ENCODE results near the gene PCGF2.

DNA sequence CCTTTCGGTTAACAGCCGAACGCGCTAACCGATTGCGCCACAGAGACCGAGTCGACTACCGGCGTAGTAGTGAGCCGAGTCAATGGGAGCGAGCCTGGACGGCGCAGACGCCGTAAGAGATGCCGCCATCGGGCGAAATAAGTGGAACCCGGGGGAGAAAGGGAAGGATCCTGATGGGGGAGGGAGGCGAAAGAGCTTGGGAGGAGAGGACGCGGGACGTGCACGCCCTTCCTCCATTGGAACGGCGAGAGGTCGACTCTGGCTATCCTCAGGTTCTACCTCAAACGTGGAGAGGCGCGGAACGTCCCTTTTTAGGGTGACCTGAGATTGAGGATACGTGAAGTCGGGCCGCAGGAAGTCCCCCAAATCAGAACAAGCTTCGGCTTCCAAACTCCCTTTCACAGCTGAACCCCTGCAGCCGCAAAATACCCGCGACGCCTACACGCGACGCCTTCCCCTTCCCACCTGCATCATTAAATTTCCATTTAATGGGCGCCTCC is 3.7 kb upstream of the PCGF2 start:
- TF ChIP-seq EZH2 (IDR thresholded peaks at IDR 0.05; ENCODE audit: borderline replicate concordance, control insufficient read depth, low read depth, low read length) (no peak), BRCA1 (IDR thresholded peaks at IDR 0.05; ENCODE audit: low read depth, low read length) (no peak), NRF1 (conservative IDR thresholded peaks at IDR 0.05; ENCODE audit: low read depth, low read length) (no peak), BMI1 (IDR thresholded peaks at IDR 0.05; ENCODE audit: borderline replicate concordance) (no peak), NBN (IDR thresholded peaks at IDR 0.05) (peak; percentile 79; the same call in 1 of the 2 replicates), ZNF274 (IDR thresholded peaks at IDR 0.05; ENCODE audit: insufficient read depth, insufficient read length) (no peak), POLR2A (IDR thresholded peaks at IDR 0.05; ENCODE audit: low read depth, low read length) (no peak), MYC (IDR thresholded peaks at IDR 0.05; ENCODE audit: insufficient read depth, insufficient read length, insufficient replicate concordance, low read length, severe bottlenecking) (peak; percentile 6)
- TF ChIP-seq, protein P1, sequence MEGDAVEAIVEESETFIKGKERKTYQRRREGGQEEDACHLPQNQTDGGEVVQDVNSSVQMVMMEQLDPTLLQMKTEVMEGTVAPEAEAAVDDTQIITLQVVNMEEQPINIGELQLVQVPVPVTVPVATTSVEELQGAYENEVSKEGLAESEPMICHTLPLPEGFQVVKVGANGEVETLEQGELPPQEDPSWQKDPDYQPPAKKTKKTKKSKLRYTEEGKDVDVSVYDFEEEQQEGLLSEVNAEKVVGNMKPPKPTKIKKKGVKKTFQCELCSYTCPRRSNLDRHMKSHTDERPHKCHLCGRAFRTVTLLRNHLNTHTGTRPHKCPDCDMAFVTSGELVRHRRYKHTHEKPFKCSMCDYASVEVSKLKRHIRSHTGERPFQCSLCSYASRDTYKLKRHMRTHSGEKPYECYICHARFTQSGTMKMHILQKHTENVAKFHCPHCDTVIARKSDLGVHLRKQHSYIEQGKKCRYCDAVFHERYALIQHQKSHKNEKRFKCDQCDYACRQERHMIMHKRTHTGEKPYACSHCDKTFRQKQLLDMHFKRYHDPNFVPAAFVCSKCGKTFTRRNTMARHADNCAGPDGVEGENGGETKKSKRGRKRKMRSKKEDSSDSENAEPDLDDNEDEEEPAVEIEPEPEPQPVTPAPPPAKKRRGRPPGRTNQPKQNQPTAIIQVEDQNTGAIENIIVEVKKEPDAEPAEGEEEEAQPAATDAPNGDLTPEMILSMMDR (IDR thresholded peaks at IDR 0.05 in 2 of 3, conservative IDR thresholded peaks at IDR 0.05 in 1 of 3; ENCODE audit: control insufficient read depth in 2 of 3, extremely low read depth in 1 of 3, insufficient read depth in 1 of 3, low read depth in 3 of 3, low read length in 3 of 3), result no peak
- TF ChIP-seq, protein P2, sequence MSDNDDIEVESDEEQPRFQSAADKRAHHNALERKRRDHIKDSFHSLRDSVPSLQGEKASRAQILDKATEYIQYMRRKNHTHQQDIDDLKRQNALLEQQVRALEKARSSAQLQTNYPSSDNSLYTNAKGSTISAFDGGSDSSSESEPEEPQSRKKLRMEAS (IDR thresholded peaks at IDR 0.05; ENCODE audit: low read depth, low read length), result no peak
- TF ChIP-seq, protein P3, sequence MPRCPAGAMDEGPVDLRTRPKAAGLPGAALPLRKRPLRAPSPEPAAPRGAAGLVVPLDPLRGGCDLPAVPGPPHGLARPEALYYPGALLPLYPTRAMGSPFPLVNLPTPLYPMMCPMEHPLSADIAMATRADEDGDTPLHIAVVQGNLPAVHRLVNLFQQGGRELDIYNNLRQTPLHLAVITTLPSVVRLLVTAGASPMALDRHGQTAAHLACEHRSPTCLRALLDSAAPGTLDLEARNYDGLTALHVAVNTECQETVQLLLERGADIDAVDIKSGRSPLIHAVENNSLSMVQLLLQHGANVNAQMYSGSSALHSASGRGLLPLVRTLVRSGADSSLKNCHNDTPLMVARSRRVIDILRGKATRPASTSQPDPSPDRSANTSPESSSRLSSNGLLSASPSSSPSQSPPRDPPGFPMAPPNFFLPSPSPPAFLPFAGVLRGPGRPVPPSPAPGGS (IDR thresholded peaks at IDR 0.05; ENCODE audit: borderline replicate concordance, insufficient read depth, low read depth, low read length, poor library complexity, severe bottlenecking), result no peak

All from GM12878 (cell line).